LoVo (cell line): ENCODE measurements around the gene MAP3K5.
"Not testable (repeated sequence)": the region's sequence is repeated elsewhere in the genome, so short reads cannot be mapped to it uniquely, and the experiment has no call there.

Experiments
- DNase-seq: peaks from one replicate; pipeline ENCODE4 v3.0.0-alpha.2; 2016; ENCODE audit warnings: low spot score

MAP3K5 gene

GRCh38 chr6:136772685-136773472 is 19.4 kb downstream of the MAP3K5 start:
- no peak for DNase-seq

- no peak for DNase-seq
Observed at GRCh38 chr6:136771306-136771705, 21.0 kb downstream of the MAP3K5 start.

DNA sequence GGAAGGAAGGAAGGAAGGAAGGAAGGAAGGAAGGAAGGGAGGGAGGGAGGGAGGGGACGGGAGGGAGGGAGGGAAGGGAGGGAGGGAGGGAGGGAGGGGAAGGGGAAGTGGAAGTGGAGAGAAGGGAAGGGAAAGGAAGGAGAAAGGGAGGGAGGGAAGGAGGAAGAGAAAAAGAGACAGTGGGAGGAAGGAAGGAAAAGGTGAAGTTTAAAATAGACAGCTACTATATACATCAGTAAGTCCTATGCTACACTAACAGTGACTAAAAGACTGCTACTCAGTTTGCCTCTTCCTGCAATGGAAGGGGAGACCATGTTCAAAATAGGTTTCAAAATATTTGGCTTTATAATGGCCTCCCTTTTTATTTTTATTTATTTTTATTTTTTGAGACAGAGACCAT is 22.5 kb downstream of the MAP3K5 start:
- DNase-seq, result no peak

- no peak for DNase-seq
Observed at GRCh38 chr6:136769124-136769523, 23.2 kb downstream of the MAP3K5 start.

DNA sequence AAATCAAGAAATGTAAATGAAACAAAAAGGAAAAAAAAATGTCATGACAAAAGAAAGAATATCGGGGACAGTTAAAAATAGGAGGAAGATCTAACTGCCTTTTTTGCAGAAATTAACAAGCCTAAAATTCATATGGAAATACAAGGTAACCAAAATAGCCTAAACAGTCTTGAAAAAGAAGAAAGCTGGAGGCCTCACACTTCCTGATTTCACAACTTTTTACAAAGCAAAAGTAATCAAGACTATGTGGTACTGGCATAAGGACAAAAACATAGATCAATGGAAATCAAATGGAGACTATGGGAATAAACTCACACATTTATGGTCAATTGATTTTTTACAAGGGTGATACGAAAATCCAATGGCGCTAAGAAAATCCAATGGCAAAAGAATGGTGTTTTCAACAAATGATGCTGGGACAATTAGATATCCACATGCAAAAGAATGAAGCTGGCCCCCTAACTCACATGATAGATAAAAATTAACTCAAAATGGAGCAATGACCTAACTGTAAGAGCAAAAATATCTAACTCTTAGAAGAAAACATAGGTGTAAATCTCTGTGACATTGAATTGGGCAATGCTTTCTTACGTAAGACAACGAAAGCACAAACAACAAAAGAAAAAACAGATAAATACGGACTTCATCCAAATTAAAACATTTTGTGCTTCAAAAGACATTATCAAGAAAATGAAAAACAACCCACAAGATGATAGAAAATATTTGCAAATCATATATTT is 24.5 kb downstream of the MAP3K5 start:
- no peak for DNase-seq

- no peak for DNase-seq
Observed at GRCh38 chr6:136767103-136767502, 25.2 kb downstream of the MAP3K5 start.

GRCh38 chr6:136766274-136766673 is 26.0 kb downstream of the MAP3K5 start:
- DNase-seq, result no peak

DNA sequence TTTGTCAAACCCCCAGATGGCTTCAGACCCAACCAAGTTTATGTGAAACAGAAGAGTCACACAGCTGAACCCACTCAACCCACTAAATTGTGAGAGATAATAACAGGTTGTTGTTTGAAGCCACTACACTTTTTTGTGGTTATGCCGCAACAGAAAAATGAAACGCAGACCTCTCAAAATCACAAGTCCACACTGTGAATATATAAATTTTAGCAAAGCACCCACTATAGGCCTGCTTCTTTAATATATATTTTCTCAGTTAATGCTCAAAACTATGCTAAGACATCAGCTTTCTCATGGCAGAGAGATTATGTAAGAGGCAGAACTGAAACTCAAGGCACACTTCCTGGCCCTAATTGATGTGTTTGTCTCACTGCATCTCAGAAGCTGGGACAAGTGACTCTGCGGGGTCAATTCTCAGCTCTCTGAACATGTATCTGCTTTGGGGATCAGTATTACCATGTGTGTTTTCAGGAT is 27.7 kb downstream of the MAP3K5 start:
- DNase-seq, result no peak

GRCh38 chr6:136763716-136764516 is 28.4 kb downstream of the MAP3K5 start:
- no peak for DNase-seq

DNA sequence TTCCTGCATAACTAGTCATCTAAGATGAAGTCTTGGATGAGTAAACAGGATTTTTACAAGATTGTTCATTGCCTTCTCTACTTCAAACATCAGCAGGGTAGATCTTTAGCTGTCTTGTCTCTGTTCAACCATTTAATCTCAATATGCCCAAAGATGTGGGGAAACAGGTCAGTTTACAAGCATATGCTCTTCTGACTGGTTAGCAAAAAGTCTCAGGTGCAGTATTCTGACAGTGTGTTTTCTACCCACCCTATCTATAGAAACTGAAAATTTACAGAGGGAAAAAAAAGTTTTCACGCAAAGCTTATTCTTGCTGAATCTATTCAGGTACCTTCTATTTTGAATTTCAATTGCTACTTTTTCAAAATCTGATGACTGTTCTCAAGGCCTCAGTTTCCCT is 29.0 kb downstream of the MAP3K5 start:
- DNase-seq, result no peak

- no peak for DNase-seq
Observed at GRCh38 chr6:136762022-136762975, 30.0 kb downstream of the MAP3K5 start.

DNA sequence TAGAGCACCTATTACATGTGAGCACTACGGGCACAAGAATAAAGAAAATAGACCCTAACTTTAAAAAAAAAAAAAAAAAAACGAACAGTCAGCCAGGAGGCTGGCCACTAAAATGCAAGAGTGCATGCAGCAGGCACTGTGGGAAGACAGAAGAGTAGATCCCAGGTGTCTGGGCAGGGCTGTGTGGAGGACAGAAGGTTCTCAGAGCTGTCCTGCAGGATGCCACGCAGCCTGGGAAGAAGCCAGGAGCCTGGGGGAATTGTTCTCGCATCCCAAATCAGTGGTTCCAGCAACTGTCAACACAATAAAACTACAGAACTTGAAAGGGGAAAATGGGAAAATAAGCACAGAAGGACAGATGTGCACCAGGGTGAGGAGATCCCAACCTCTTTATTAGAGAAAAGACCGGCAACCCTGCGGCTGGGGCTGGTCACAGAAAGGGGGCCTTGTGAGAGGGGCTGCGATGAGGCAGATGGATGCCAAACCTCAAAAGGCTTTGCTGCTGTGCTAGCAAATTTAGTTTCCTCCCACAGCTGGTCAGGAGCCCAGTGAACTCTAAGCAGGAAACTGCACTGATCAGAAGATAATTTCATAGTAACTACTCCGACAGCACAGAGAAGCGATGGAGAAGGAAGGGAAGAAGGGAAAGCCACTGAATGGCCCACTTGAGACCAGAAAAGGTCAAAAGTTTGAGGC is 30.9 kb downstream of the MAP3K5 start:
- no peak for DNase-seq

GRCh38 chr6:136760781-136761180 is 31.5 kb downstream of the MAP3K5 start:
- not testable (repeated sequence) for DNase-seq

- DNase-seq, result no peak
Observed at GRCh38 chr6:136757150-136757549, 35.1 kb downstream of the MAP3K5 start.

GRCh38 chr6:136754820-136755219 is 37.5 kb downstream of the MAP3K5 start:
- no peak for DNase-seq

- DNase-seq, result no peak
Observed at GRCh38 chr6:136753624-136754023, 38.7 kb downstream of the MAP3K5 start.

- no peak for DNase-seq
Observed at GRCh38 chr6:136752554-136752953, 39.7 kb downstream of the MAP3K5 start.

GRCh38 chr6:136751991-136752390 is 40.3 kb downstream of the MAP3K5 start:
- DNase-seq, result no peak

- no peak for DNase-seq
Observed at GRCh38 chr6:136751522-136751956, 40.7 kb downstream of the MAP3K5 start.

GRCh38 chr6:136750696-136751521 is 41.4 kb downstream of the MAP3K5 start:
- no peak for DNase-seq
